HG02759 (cell line): ENCODE data around the gene KLK10.
"Not testable (repeated sequence)": the region's sequence is repeated elsewhere in the genome, so short reads cannot be mapped to it uniquely, and the experiment has no call there.

Experiments
- ATAC-seq: cut with Tn5 transposase; IDR thresholded peaks from one replicate; pipeline ENCODE4 v1.9.1; 2021; ENCODE audit warnings: mild to moderate bottlenecking, moderate library complexity; ENCODE audit not compliant: unreplicated experiment

The KLK10 gene

GRCh38 chr19:51002542-51003311, 16.8 kb downstream of the KLK10 start:
- no peak for ATAC-seq

DNA sequence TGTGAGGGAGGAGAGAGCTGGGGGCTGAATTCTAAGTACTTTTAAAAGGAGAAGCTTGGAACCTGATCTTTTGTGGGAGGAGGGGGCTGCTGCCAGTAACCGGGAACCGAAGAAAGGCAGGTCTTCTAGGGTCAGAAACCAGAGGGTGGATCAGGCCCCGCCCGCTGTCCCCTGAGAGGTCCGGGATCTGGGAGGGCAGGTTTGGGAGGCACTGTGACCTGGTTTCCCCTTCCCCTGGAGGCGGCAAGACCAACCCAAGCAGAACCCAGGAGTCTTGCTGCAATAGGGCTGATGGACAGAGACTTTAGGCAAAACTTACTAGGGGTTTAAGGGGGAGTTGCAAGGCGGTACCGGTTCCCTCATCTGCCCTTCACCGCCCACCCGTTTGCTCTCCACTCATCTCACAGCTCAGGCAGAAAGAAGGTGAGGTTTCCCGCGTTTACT, 17.4 kb downstream of the KLK10 start:
- no peak for ATAC-seq

DNA sequence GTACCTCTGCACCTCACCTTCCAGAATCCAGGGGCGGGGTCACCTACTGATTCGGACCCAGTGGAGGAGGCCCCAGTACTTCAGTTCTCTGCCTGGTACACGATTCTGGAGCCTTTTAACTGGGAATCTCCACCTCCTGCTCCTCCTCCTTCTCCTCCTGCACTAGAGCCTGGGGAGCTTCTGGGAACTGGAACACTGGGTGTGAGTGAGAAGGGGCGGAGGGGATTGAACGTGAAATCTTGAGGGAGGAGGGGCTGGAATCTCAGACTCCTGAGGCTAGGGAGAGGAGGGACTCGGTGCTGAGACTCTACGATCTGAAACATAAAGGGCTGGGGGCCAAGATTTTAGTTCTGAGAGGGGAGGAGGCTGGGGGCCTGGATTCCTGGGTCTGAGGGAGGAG, 18.0 kb downstream of the KLK10 start, which contains the start of gene KLK8:
KLK8 (minus strand) TSS at position 90 of the 400 bp plus-strand sequence. CDS start 437 bp downstream, outside the sequence.
- no peak for ATAC-seq

GRCh38 chr19:51000981-51001380, 18.5 kb downstream of the KLK10 start:
- no peak for ATAC-seq

DNA sequence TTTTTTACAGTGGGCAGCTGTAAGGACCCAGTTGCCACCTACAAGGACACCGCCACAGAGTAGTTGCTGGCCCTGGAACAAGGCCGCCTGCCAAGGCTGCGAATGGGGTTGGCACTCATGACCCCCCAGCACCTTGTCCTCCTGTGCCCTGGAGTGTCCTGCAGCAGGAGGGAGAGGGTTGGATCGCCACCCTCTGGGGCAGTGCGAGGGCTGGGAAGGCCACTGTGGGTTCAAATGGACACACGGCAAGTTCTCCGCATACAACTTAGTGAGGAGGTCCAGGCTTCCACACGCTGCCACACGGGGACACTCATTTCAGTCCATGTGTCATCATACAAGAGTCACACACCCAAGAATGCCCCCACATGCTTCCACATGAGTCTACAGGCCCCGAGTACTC, 19.1 kb downstream of the KLK10 start:
- no peak for ATAC-seq

GRCh38 chr19:50998686-50999085, 20.8 kb downstream of the KLK10 start:
- no peak for ATAC-seq

- ATAC-seq, result no peak
Observed at GRCh38 chr19:50998061-50998460, 21.4 kb downstream of the KLK10 start.

GRCh38 chr19:50994129-50994528, 25.4 kb downstream of the KLK10 start:
- ATAC-seq, result no peak

GRCh38 chr19:50992666-50993035, 26.9 kb downstream of the KLK10 start:
- no peak for ATAC-seq

GRCh38 chr19:50984416-50984815, 35.1 kb downstream of the KLK10 start:
- ATAC-seq, result not testable (repeated sequence)

DNA sequence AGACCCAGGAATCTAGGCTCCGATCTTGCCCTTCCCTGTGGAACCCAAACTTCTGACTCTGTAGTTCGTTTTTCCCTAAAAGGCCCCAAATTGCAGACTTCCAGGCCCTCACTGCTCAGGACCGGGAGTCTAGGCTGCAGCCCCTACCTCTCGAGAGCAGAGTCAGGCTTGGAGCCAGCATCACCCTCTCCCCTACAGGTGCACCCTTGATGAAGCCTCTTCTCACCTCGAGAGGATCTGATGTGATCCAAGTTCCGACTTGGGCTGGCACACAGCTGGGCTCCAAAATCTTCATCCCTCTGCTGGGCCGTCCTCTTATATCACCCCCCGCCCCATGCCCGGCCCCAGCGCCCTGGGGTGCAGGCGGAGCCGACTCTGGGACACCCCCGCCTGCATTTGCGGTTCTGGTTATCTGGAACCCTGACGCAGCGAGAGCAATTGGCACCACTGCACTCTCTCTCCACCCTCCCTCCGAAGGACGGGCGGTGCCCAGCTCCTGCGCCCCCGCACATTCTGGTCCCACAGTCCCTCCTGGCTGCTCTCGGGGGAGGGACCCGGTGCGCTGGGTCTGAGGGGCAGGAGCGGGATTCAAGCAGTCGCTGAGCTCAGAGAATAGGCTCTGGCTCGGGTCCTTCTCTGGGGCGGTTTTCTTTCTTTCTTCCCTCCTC, 35.8 kb downstream of the KLK10 start, which contains the start of gene KLK7:
KLK7 (minus strand) TSS at position 293 of the 668 bp plus-strand sequence. CDS start 1,518 bp downstream, outside the sequence.
- no peak for ATAC-seq

GRCh38 chr19:50982186-50982585, 37.3 kb downstream of the KLK10 start:
- ATAC-seq, result no peak

DNA sequence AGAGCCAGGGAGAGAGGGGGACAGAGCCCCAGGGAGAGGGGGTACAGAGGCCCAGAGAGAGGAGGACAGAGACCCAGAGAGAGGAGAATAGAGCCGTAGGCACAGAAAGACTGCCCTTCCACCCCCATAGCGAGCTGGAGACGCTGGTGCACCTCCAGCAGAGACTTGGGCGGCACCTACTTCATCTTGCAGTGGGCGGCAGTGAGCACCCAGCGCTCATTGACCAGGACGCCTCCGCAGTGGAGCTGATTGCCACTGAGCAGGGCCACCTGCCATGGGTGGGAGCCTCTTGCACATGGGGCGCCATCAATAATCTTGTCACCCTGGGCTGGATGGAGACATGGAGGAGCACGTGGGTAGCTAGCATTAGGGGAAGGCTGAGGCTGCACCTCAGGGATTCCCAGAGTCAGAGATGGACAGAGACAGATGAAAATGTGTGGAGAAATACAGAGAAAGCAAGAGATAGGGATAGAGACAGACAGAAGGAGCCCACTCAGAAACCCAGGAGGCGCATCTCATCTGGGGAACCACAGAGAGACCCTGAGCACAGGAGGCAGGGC, 37.8 kb downstream of the KLK10 start:
- ATAC-seq, result no peak

DNA sequence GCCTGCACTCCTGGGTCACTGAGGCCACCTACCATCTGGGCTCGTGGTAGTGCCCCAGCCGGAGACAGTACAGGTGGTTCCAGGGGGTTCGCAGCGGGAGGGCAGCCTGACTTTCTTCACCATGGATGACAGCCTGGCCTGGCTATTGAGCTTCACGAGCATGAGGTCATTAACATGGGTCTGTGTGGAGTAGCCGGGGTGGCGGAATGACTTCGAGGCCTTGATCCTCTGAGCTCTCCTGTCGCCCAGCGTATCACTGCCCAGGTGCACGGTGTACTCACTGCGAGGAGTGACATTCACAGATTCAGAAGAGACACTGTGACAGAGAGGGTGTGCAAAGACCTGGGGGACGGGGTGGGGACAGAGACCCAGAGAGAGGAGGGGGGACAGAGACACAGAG, 39.3 kb downstream of the KLK10 start:
- ATAC-seq, result no peak

DNA sequence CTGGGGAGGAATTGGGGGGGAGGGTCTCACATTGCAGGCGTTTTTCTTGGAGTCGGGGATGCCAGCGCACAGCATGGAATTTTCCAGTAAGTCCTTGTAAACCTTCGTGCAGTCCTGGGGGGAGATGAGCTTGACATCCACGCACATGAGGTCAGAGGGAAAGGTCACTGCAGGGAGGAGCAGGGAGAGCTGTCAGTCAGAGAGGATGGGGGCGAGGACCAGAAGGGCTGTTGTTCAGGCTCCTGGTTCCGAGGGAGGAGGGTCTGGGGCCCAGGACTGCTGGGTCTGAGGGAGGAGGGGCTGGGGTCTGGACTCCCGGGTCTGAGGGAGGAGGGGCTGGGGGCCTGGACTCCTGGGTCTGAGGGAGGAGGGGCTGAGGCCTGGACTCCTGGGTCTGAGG, 39.8 kb downstream of the KLK10 start:
- ATAC-seq, result no peak

GRCh38 chr19:50978772-50979390, 40.6 kb downstream of the KLK10 start:
- no peak for ATAC-seq

DNA sequence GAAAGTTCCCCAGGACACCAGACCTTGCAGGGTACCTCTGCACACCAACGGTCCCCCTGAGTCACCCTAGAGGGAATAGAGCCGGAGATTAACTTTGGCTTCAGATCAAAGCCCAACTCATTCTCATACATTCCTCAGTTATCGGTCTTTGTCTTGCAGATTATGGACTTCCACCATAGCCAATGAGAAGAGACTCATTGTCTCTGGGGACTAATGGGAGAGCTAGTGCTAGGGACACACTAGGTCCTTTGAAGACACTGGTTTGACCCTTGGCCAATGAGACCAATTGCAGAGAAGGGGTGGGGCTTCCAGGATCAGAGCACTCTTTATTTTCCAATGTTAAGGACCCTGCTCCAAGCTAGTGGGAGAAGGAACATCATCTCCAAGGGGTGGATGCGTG, 41.9 kb downstream of the KLK10 start:
- no peak for ATAC-seq

GRCh38 chr19:50975766-50976165, 43.7 kb downstream of the KLK10 start:
- no peak for ATAC-seq

DNA sequence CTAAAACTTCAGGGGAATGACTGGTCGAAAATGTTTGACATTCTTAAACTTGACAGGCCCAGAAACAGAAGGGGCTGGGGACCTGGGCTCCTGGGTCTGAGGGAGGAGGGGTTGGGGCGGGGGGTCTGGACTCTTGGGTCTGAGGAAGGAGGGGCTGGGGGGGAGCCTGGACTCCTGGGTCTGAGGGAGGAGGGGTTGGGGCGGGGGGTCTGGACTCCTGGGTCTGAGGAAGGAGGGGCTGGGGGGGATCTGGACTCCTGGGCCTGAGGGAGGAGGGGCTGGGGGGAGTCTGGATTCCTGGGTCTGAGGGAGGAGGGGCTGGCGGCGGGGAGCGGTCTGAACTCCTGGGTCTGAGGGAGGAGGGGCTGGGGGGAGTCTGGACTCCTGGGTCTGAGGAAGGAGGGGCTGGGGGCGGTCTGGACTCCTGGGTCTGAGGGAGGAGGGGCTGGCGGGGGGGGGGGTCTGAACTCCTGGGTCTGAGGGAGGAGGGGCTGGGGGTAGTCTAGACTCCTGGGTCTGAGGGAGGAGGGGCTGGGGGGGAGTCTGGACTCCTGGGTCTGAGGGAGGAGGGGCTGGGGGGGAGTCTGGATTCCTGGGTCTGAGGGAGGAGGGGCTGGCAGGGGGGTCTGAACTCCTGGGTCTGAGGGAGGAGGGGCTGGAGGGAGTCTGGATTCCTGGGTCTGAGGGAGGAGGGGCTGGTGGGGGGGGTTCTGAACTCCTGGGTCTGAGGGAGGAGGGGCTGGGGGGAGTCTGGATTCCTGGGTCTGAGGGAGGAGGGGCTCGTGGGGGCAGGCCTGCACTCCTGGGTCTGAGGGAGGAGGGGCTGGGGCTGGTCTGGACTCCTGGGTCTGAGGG, 44.6 kb downstream of the KLK10 start:
- no peak for ATAC-seq

- ATAC-seq, result no peak
Observed at GRCh38 chr19:50972795-50973376, 46.6 kb downstream of the KLK10 start.
